ENCODE data around the gene CDK5.
A peak's percentile ranks its signal among the peaks of the same experiment; 100 is the strongest.
"Not testable (repeated sequence)": the region's sequence is repeated elsewhere in the genome, so short reads cannot be mapped to it uniquely, and the experiment has no call there.

The CDK5 gene

DNA sequence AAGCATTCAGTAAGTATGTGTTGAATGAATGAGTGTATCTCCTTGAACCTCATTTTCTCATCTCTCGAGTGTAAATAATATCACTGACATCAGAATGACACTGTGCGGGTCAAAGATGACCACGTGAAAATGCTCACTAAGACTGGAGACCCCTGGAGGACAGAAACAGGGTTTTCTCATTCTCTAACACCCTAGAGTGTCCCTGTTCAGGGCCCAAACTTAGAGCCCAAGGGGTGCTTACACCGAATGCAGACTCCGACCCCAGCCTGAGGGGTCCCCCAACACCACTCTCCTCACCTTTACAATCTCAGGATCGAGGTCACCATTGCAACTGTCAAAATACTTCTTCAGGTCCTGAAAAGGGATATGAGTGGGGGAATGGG, 1.4 kb downstream of the CDK5 start:
- no peak for DNase-seq

DNA sequence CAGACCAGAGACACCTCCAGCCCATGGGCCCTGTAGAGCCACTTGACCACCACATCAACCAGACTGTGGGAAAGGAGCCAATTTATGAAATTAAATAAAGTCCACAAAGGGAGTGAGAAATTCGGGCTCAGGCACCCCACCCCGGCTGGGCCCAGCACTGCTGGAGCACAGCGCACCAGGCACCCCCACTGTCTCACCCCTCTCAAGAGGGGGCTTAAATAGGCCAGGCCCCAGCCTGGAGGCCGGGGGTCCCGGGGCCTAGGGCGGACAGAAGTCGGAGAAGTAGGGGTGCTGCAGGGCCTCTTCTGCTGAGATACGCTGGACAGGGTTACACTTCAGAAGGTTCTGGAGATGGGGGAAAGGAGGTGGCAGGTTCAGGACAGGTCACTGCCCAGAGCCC, 3.9 kb downstream of the CDK5 start:
- no peak for DNase-seq

DNA sequence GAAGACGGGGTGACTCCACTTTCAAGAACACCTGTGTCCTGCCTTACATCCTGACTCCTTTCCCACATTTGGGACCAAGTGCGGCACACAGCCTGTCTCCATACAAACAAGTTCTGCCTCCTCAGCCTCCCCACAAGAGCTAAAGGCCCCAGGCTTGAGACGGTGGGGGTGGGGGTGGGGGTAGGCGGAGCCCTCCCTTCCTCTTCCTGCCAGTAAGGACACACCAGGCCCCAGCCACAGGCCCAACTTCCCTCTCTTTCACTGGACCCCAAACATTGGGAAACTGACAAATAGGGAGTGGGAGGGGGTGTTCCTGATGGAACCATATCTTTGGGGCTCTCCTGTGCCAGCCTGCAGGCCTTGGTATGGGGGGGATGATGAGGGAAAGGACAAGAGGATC, 4.6 kb downstream of the CDK5 start:
- DNase-seq: no peak

DNA sequence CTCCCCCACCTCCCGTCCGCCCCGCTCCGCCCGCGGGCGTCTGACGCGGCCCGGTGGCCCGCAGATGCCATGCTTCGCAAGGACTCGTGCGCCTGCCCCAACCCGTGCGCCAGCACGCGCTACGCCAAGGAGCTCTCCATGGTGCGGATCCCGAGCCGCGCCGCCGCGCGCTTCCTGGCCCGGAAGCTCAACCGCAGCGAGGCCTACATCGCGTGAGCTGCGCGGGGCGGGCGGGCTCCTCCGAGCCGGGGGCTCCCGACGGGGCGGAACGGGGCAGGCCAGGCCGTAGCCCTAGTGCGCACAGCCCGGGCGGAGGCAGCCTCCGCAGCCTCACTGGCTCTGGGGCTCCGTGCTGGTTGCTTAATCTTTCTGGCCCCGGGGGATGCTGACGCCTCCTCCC, 6.6 kb downstream of the CDK5 start:
- DNase-seq: peak; percentile 46

- DNase-seq: no peak
Observed at GRCh38 chr7:151048911-151049463, 8.7 kb downstream of the CDK5 start.

- DNase-seq: no peak
Observed at GRCh38 chr7:151047976-151048815, 9.5 kb downstream of the CDK5 start, which contains the start of gene ASIC3. TSS of gene ASIC3 (plus strand) at chr7:151048531. CDS start at chr7:151048886, 355 bp downstream.

GRCh38 chr7:151046603-151047573, 10.8 kb downstream of the CDK5 start:
- DNase-seq: no peak

DNA sequence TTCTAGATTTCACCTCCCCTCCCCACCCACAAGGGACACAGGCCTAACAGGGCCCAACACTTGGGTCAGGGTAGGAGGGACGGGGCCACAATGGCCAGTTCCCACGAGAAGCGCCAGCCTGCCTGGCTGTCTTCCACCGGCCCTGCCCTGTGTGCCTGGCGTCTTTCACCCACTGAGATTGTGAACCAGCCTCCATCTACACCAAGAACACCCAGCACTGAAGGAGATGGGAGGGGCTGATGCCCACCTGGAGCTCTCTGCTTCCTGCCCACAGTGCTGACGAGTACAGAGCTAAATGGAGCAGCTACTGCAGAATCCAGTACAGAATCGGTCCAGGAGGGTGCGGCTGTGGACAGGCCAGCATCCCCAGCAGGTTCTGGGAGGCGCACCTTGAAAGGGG, 11.7 kb downstream of the CDK5 start:
- DNase-seq: no peak

GRCh38 chr7:151045262-151045661, 12.4 kb downstream of the CDK5 start:
- DNase-seq: no peak

DNA sequence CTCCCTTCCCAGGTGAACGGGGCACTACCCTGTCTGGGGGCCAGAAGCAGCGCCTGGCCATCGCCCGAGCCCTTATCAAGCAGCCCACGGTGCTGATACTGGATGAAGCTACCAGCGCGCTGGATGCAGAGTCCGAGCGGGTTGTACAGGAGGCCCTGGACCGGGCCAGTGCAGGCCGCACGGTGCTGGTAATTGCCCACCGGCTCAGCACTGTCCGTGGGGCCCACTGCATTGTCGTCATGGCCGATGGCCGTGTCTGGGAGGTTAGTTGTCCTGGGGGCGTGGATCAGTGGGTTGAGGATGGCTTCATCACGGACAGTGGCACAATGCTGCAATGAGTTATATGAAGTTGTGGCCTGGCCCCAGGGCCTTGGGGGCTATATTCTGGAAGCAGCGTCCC, 13.7 kb downstream of the CDK5 start:
- DNase-seq: no peak

- not testable (repeated sequence) for DNase-seq
Observed at GRCh38 chr7:151043449-151043848, 14.2 kb downstream of the CDK5 start.

DNA sequence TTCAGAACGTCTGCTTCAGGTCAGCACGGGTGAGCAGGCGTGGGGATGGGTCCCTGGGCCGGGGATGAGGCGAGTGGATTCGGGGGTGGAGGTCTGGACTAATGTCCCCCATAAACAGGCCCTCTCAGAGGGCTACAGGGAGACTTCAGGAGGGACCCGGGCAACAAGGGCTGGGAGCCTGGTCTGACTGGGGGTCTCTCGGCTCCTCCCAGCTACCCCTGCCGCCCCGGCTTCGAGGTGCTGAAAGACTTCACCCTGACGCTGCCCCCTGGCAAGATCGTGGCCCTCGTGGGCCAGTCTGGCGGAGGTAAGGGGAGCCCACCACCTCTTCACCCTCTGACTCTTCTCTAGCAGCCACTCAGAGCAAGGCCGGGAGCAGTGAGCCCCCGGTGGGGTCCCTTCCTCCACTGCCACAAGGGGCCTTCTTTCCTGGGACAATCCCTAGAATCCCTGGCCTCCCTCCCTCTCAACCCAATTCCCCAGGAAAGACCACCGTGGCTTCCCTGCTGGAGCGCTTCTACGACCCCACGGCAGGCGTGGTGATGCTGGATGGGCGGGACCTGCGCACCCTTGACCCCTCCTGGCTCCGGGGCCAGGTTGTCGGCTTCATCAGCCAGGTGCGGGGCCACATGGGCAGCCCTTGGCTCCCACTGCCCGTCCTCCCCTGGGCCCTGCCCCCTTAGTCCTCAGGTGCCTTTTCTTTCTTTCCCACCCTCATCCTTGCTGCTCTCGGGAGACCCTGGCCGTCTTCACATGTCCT, 16.9 kb downstream of the CDK5 start:
- no peak for DNase-seq

DNA sequence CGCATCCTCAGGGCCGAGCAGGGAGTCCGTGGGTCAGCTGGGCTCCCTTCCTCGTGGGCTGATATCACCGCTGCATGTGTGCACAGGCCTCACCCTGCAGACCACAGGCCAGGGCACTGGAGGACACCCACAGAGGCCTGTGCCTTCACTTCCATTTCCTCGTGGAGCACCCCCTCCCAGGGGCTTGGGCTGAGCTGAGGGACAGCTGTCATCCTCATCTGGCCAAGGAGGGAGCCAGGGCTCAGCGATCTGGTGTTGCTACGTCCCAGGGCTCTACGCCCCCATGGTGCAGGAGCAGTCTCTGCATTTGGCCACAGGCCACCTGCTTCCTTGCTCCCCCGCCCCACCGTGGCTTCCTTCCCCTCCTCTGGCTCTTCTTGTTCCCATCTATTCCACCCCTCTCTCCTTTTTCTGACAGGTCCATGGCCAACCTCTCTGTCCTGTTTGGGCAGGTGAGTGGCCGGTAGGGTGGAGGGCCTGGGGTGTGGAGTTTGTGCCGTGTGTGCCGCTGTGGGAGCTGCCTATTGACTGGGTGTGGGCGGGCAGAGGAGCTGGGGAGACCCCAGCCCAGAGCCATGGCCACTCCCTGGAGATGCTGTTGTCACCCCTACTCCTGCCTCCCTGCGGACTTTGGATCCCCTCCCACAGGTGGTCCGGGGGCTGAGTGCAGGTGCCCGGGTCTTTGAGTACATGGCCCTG, 17.7 kb downstream of the CDK5 start:
- no peak for DNase-seq

DNA sequence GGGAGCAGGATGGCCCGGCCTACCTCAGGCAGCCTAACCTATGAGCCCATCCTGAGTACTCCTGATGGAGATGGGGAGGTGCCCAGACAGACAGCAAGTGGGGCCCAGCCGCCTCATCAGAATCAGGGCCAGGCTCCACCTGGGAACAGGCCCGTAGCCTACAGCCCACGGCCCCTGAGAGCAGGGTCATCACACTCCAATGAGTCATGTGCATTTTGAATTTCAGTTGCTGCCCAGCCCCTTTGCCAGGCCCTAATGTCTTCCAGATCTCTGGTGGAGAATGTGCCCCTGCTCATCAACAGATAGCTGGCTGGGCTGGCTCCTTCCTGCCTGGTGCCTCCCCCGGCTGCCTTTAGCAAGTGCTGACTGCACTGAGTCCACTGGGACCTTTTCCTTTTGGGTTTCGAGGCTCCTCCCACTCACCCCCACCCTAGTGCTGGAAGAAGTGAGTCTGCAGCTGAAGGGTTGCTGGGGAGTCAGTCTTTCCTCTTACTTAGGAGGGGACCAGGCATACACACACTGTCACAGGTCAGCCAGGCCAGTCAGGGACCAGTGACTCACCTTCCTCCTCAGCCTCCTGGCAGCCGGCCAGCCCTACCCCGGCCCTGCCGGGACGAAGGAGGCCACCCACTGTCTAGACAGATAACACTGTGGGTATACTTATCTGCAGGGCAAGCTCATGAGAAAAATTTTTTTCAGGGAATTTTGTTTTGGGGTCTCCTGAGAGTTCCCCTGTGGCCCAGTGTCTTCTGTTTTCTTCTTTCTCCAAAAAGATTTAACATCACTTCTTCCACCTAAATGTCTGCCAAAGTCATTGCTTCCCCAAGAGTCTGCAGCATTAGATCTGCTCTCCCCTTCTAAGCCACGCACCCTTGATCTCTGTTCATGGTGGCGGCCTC, 18.5 kb downstream of the CDK5 start:
- DNase-seq: peak; percentile 75

DNA sequence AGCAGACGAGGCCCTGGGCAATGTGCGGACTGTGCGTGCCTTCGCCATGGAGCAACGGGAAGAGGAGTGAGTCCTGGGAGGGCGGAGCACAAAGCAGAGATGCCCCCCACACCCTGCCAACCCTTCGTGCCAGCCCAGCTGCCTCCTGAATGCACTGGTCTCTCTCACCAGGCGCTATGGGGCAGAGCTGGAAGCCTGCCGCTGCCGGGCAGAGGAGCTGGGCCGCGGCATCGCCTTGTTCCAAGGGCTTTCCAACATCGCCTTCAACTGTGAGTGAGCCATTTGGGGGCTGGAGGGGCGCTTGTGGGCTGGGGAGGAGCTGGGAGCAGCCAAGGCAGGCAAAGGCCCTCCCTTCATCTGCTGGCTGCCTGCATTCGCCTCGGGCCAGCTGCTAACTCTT, 21.8 kb downstream of the CDK5 start:
- DNase-seq: no peak

DNA sequence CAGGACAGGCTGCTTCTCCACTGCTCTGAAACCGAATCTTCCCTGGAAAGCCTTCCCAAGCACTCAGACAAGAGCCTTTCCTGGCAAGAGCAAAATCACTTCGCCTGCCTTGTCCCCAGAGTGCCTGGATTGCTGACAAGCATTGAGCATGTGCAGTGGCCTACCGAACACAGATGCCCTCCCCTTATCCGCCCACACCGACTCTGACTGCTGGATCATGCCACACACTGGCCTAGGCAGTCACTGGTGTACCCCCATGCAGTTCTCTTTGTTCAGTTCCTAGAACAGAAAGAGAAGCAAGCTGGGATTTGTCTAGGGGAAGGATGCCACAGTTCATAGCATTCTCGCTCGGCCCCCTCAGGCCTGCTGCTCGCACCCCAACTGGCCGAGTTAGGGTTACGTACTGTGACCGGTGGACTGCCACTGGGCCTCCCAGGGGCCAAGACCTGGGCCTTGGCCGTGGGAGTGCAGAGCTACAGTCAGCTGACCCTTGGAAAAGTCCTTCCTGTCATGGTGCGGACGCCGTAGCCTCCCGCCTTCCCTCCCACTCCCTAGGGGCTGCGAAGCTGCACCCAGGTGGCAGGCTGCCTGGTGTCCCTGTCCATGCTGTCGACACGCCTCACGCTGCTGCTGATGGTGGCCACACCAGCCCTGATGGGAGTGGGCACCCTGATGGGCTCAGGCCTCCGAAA, 22.5 kb downstream of the CDK5 start:
- DNase-seq: no peak

- DNase-seq: no peak
Observed at GRCh38 chr7:151034312-151035025, 23.2 kb downstream of the CDK5 start.

GRCh38 chr7:151033864-151034249, 23.8 kb downstream of the CDK5 start:
- no peak for DNase-seq

All from CD4-positive, alpha-beta T cell treated with Interleukin-15 for 1 hour (primary cell).